Suppressor macrophage (primary cell): ENCODE measurements around the gene ZFP36L2.
"Not testable (repeated sequence)": the region's sequence is repeated elsewhere in the genome, so short reads cannot be mapped to it uniquely, and the experiment has no call there.

Source experiments
- DNase-seq, 4 experiments: peaks; one replicate each; pipeline ENCODE4 v3.0.0-alpha.2; 2020 to 2022

ZFP36L2 gene

GRCh38 chr2:43207553-43208300 lies 18.7 kb downstream of the ZFP36L2 start:
- no peak for DNase-seq

DNA sequence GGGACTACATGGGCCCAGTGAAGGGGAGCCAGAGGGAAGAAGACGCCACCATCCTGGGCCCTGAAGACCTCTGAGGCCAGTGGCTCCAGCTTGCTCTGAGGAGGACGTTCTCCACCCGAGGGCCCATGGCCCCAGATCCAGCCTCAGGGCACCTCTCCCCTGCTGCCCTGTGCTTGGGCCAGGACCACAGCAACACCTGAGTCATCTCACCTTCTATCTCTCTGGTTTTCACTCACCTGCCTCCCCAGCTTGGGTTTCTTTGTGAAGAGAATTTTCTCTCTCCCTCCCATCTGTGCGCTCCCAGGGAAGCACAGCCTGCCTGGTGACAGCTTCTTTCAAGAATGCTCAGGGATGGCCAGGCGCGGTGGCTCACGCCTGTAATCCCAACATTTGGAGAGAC lies 19.8 kb downstream of the ZFP36L2 start:
- DNase-seq, result no peak

GRCh38 chr2:43203373-43203772 lies 23.0 kb downstream of the ZFP36L2 start:
- no peak for DNase-seq

DNA sequence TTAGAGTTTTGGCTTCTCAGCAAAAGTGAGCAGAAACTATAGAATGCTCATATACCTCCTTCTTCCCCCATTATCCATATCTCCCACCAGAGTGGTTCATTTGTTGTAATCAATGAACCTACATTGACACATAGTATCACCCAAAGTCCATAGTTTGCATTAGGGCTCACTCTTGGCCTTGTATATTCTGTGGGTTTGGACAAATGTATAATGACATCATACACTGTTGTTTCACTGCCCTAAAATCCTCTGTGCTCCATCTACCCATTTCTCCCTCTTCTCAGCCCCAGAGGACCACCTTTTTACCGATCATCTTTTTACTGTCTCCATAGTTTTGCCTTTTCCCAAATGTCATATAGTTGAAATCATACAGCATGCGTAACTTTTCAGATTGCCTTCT lies 24.1 kb downstream of the ZFP36L2 start:
- no peak for DNase-seq

- peak in 2 of 4 experiments; percentile 18 to 28 for DNase-seq
These were observed 24.9 kb downstream of the ZFP36L2 start for GRCh38 chr2:43201497-43201896.

- DNase-seq, result no peak
These were observed 25.4 kb downstream of the ZFP36L2 start for GRCh38 chr2:43201016-43201415.

DNA sequence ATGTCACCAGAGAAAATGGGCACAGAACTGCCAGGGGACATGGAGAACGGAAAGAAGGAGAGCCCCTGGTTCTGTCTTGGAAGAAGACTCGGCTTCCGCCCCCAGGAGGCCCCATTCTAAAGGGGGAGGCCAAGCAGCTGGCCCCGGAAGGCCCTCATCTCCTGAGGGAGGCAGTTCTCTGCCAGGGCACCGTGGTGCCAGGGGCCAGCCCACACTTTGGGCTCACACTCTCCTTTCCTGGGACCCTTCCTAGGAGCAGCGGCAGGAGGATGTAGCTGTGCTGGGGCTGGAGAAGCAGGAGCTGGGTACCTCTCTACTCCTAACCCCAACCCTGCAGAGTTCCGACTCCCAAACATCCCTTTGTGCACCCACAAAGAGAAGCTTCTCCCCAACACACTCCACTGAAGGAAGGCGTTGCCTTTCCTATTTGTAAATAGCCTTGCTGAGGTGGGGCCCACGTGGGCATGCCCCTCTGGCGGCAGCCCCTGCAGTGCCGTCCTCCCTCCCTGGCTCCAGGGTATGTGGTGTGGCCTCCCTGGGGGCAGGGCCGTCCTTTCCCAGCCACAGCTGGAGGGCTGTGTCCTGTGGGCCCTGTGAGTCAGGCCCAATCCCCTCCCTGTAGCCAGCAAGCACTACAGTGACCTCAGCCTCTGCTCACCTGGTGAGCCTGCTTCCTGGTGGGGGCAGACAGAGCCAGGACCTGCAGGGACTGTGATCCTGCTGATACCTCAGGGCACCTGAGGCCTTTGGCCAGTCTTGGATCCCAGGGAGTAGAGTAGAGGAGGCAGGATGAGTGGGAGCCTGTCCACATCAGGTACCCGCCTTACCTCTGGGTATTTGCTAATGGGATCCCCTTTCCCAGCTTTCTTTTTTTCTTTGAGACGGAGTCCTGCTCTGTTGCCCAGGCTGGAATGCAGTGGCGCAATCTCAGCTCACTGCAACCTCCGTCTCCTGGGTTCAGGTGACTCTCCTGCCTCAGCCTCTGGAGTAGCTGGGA lies 26.6 kb downstream of the ZFP36L2 start:
- no peak for DNase-seq

GRCh38 chr2:43198263-43198662 lies 28.1 kb downstream of the ZFP36L2 start:
- no peak for DNase-seq

GRCh38 chr2:43197588-43197896 lies 28.9 kb downstream of the ZFP36L2 start:
- no peak for DNase-seq

GRCh38 chr2:43196768-43197587 lies 29.4 kb downstream of the ZFP36L2 start:
- DNase-seq, result peak; percentile 65 to 78 (median 74)

- DNase-seq, result no peak
These were observed 32.1 kb downstream of the ZFP36L2 start for GRCh38 chr2:43194121-43194869.

DNA sequence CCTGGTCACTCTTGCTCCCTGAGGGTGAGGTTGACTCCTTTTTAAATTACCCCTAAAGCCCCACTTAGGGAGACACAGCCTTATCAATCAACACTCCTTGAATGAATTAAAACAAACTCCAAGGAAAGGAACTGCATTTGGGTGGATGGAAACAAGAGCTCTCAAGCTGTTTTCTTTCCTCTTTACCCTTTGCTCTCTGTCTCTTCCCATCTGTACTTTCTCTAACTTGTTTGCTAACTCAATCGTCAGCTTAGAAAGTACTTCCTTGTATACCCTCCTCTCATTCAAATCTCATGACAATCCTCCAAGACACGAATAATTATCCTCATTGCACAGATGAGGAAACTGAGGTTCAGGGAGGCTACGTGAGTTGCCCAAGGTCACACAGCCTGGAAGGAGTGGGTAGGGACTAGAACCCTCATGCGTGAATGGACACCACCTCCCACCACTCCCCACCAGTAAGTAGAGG lies 32.7 kb downstream of the ZFP36L2 start:
- DNase-seq, result no peak

GRCh38 chr2:43192744-43193651 lies 33.4 kb downstream of the ZFP36L2 start:
- DNase-seq, result peak in 1 of 4 experiments; percentile 24

GRCh38 chr2:43191947-43192516 lies 34.4 kb downstream of the ZFP36L2 start:
- DNase-seq, result no peak

GRCh38 chr2:43190311-43191052 lies 35.9 kb downstream of the ZFP36L2 start:
- no peak for DNase-seq

GRCh38 chr2:43189861-43190260 lies 36.5 kb downstream of the ZFP36L2 start:
- not testable (repeated sequence) for DNase-seq

- DNase-seq, result no peak
These were observed 37.6 kb downstream of the ZFP36L2 start for GRCh38 chr2:43188561-43189386.

GRCh38 chr2:43186679-43187374 lies 39.6 kb downstream of the ZFP36L2 start:
- DNase-seq, result no peak
